ENCODE results near the gene COG7.

COG7 gene

GRCh38 chr16:23339787-23340186 lies 113.2 kb downstream of the COG7 start:
- H3K27me3 ChIP-seq (ENCODE audit: control insufficient read depth, low read length) = no peaks in the 10 kb centered on the region

More at GRCh38 chr16:23339787-23340186, 113.2 kb downstream of the COG7 start:
- Histone ChIP-seq H3K9me2 (replicated peaks; ENCODE audit: control insufficient read depth, low read length) (no peaks in the 10 kb centered on the region), H3K27ac (ENCODE audit: low read depth, low read length) (no peak overlapping the region), H3K79me2 (ENCODE audit: control insufficient read depth, low read length) (no peaks in the 10 kb centered on the region), H3K9me3 (ENCODE audit: control insufficient read depth, insufficient read depth, low read length) (no peaks in the 10 kb centered on the region), H3K4me1 (ENCODE audit: control insufficient read depth, low read length) (peaks cover 40% of the 10 kb centered on the region), H3F3A (ENCODE audit: control insufficient read depth, insufficient read depth) (peaks cover 12% of the 10 kb centered on the region), H3K4me2 (ENCODE audit: low read length) (no peak overlapping the region), H4K20me1 (ENCODE audit: control insufficient read depth, insufficient read depth, low read depth, low read length) (no peaks in the 10 kb centered on the region), H3K36me3 (ENCODE audit: control insufficient read depth, low read length) (no peaks in the 10 kb centered on the region), H3K4me3 (ENCODE audit: low read length) (no peak overlapping the region)
- TF ChIP-seq CTCF (IDR thresholded peaks at IDR 0.05; ENCODE audit: low read depth, low read length, poor library complexity, severe bottlenecking) (no peak), EZH2phosphoT487 (IDR thresholded peaks at IDR 0.05; ENCODE audit: borderline replicate concordance, low read length) (no peak)

Measured in DOHH2 (cell line).